ENCODE data around the gene ORM1.

ORM1 gene

GRCh38 chr9:114344188-114344566 lies 21.3 kb downstream of the ORM1 start:
- H3K4me3 ChIP-seq (replicated peaks; ENCODE audit: insufficient read depth, low read length) = no peak overlapping the region
- H3K27me3 ChIP-seq (ENCODE audit: insufficient read depth, poor library complexity, severe bottlenecking) = no peaks in the 10 kb centered on the region
- no peak for DNase-seq (ENCODE audit: low read depth in 1 of 2, low spot score in 1 of 2)
- no peak for TF ChIP-seq CTCF (IDR thresholded peaks at IDR 0.05; ENCODE audit: insufficient read depth, low read length)
- no peak for TF ChIP-seq POLR2AphosphoS5 (IDR thresholded peaks at IDR 0.05; ENCODE audit: low read depth)
- no peak for TF ChIP-seq SPI1 (IDR thresholded peaks at IDR 0.05; ENCODE audit: borderline replicate concordance, low read depth)
- TF ChIP-seq REST (IDR thresholded peaks at IDR 0.05; ENCODE audit: insufficient replicate concordance, low read depth) = no peak
- TF ChIP-seq GABPA (IDR thresholded peaks at IDR 0.05; ENCODE audit: low read depth) = no peak
- no peak overlapping the region for H3K27ac ChIP-seq (replicated peaks)

- no peak for DNase-seq (ENCODE audit: low read depth in 1 of 2, low spot score in 1 of 2)
- no peak overlapping the region for H3K4me3 ChIP-seq (replicated peaks; ENCODE audit: insufficient read depth, low read length)
- no peaks in the 10 kb centered on the region for H3K27me3 ChIP-seq (ENCODE audit: insufficient read depth, poor library complexity, severe bottlenecking)
- TF ChIP-seq CTCF (IDR thresholded peaks at IDR 0.05; ENCODE audit: insufficient read depth, low read length) = no peak
- no peak for TF ChIP-seq REST (IDR thresholded peaks at IDR 0.05; ENCODE audit: insufficient replicate concordance, low read depth)
- TF ChIP-seq POLR2AphosphoS5 (IDR thresholded peaks at IDR 0.05; ENCODE audit: low read depth) = no peak
- no peak for TF ChIP-seq GABPA (IDR thresholded peaks at IDR 0.05; ENCODE audit: low read depth)
- TF ChIP-seq SPI1 (IDR thresholded peaks at IDR 0.05; ENCODE audit: borderline replicate concordance, low read depth) = no peak
- H3K27ac ChIP-seq (replicated peaks) = no peak overlapping the region
Observed at GRCh38 chr9:114344692-114345091, 21.8 kb downstream of the ORM1 start.

GRCh38 chr9:114345493-114346065 lies 22.7 kb downstream of the ORM1 start:
- H3K4me3 ChIP-seq (replicated peaks; ENCODE audit: insufficient read depth, low read length) = no peak overlapping the region
- no peak for DNase-seq (ENCODE audit: low read depth in 1 of 2, low spot score in 1 of 2)
- H3K27ac ChIP-seq (replicated peaks) = no peak overlapping the region
- TF ChIP-seq SPI1 (IDR thresholded peaks at IDR 0.05; ENCODE audit: borderline replicate concordance, low read depth) (no peak), CTCF (IDR thresholded peaks at IDR 0.05; ENCODE audit: insufficient read depth, low read length) (no peak)
- H3K27me3 ChIP-seq (ENCODE audit: insufficient read depth, poor library complexity, severe bottlenecking) = no peaks in the 10 kb centered on the region

- TF ChIP-seq GABPA (IDR thresholded peaks at IDR 0.05; ENCODE audit: low read depth) (no peak), REST (IDR thresholded peaks at IDR 0.05; ENCODE audit: insufficient replicate concordance, low read depth) (no peak), CTCF (IDR thresholded peaks at IDR 0.05; ENCODE audit: insufficient read depth, low read length) (no peak)
- Histone ChIP-seq H3K27me3 (ENCODE audit: insufficient read depth, poor library complexity, severe bottlenecking) (no peaks in the 10 kb centered on the region), H3K27ac (replicated peaks) (no peak overlapping the region), H3K4me3 (replicated peaks; ENCODE audit: insufficient read depth, low read length) (no peak overlapping the region)
- DNase-seq (ENCODE audit: low read depth in 1 of 2, low spot score in 1 of 2) = no peak
Observed at GRCh38 chr9:114346146-114346545, 23.2 kb downstream of the ORM1 start.

Data from HL-60 (cell line).